ENCODE results near the gene TNK2. TPM values are rescaled to one million over a fixed set of nuclear protein-coding genes. Genes with fewer than 3 reads are reported as not detected.
"Not testable (repeated sequence)": the region's sequence is repeated elsewhere in the genome, so short reads cannot be mapped to it uniquely, and the experiment has no call there.

TNK2 gene
- total RNA-seq, 1 donor from 2014 or later: 17.4 TPM

DNA sequence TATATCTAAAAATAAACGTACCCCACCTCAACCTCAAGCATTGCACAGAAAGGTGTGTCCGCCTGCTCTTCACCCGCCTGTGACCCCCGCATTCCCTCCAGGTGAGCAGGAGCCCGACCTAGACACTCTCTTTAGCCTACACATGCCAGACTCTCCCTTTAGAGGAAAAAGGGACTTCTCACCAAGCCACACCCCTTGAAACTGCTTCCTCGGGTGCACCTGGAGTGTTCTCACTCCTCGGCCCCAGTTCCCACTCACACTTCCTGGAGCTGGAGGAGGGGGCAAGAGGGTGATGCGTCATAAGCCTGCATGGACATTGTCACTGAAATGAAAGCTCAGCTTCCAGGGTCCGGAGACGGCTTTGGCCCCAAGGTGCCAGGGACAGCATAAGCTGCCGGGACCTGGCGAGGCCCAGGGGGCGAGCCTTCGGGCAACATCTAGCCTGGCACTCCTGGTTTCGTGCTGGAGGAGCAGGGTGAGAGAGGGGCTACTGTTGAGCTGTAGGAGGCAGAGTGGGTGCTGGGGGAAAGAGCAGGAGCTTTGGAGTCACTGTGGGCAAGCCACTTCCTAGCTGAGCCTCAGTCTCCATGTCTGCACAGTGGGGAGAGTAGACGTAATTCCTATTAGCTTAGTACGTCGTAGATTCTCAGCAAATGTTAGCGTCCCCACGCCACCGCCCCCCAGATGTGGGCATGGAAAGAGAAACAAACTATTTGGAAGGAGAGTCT is 86.8 kb downstream of the TNK2 start:
- DNase-seq: no peak

DNA sequence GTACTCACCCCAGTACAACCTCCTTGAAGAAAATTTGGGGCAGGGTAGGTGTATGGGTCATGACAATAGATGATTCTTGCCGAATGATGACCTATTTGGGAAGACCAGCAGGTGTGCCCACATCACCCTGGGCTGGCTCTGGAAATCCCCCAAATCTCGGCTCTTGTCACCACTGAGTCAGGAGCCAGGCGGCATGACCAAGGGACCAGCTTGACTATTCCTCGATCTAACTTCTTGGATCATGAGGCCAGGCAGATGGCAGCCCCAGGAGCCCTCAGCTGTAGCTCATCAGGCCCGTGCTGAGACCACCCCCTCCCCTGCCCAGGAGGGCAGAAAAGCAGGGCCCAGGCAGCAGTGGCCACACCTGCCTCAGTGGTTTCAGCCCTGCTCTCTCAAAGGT is 87.5 kb downstream of the TNK2 start:
- DNase-seq: no peak

DNA sequence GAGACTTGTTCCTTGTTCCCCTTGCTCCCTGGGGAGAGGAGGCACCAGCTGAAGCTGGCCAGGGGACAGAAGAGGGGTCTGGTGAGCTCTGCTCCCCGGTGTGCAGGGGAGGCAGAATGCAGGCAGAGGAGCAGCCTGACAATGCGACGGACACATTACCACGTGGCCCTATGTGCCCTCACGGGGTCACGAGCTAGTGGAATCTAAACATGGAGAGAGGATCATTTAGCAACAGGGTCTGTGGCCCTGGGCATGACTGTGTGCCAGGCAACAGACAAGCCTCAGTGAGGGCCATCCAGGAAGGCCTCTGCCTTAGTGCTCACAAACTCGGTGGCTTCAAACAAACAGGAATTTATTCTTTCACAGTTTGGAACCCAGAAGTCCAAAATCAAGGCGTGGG is 88.2 kb downstream of the TNK2 start:
- DNase-seq: no peak

DNA sequence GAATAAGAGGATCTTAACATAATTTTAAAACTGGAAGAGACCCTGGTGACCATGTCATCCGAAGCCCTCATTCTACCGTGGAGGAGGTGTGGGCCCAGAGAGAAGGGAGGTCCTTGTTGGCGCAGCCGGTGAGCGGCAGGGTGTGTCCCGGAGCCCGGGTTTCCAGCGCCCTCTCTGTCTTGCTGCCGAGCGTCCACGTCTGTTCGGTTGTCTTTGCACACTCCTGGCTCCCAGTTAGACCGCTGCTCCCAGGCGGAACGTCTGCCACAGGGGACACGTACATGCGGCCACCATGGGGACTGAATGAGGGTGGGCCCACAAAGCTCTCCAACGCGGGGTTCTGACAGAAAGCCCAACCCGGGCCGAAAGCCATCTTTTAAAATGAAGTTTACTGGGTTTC is 90.0 kb downstream of the TNK2 start:
- DNase-seq: no peak

DNA sequence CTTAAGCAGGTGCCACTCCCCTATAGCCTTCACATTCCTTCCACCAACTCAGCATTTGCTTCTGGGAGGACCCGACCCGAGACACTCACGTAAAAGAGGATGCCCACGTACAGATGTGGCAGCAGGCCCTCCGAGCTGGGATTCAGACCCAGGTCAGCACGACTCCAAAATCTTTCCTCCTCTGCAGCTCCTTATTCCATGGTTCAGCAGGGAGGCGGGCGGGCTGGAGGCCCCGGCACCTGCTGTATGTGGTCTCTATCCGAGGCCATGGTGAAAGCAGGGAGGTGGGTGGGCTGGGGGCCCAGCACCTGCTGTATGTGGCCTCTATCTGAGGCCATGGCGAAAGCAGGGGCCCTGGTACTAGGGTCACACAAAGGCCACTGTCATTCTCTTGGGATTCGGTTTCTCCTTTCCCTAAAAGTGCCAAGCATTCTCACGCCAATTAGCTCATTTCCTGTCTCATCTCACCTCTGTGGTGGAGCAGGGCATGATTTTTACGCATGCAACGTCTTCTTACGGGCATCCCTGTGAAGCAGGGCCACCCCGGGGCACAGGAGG is 90.7 kb downstream of the TNK2 start:
- DNase-seq: no peak

DNA sequence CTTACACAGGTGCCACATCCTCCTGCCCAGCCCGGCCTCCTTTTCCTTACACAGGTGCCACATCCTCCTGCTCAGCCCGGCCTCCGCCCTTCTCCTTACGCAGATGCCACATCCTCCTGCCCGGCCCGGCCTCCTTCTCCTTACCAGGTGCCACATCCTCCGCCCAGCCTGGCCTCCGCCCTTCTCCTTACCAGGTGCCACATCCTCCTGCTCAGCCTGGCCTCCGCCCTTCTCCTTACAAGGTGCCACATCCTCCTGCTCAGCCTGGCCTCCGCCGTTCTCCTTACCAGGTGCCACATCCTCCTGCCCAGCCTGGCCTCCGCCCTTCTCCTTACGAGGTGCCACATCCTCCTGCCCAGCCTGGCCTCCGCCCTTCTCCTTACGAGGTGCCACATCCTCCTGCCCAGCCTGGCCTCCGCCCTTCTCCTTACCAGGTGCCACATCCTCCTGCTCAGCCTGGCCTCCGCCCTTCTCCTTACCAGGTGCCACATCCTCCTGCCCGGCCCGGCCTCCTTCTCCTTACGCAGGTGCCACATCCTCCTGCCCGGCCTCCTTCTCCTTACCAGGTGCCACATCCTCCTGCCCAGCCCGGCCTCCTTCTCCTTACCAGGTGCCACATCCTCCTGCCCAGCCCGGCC is 92.0 kb downstream of the TNK2 start:
- not testable (repeated sequence) for DNase-seq

DNA sequence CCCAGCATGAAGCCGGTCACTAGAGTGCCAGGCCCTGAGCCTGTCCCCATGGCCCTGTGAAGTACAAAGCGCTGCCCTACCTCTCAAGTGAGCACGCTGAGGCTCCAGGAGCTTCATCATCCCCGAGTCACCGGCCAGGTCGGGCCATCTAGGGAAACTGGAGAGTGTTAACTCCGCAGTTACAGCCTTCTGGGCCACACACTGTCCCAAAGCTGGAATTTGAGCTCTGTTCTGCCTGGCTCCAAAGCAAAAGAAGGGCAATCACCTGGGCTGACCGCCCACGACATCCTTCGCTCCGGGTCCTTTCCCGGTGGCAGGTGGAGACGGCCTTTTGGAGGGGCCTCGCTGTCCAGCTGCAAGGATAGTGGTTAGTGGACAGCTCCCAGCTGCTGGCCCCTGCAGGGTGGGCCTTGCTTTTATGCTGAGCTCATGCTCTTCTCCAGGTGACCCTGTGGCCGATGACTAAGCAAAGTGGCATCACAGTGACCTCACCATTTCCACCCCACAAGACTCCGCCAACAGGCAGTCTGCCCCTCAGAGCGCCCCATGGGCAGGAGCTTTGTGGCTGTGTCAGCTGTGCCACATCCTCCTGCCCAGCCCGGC is 93.1 kb downstream of the TNK2 start:
- DNase-seq: no peak

DNA sequence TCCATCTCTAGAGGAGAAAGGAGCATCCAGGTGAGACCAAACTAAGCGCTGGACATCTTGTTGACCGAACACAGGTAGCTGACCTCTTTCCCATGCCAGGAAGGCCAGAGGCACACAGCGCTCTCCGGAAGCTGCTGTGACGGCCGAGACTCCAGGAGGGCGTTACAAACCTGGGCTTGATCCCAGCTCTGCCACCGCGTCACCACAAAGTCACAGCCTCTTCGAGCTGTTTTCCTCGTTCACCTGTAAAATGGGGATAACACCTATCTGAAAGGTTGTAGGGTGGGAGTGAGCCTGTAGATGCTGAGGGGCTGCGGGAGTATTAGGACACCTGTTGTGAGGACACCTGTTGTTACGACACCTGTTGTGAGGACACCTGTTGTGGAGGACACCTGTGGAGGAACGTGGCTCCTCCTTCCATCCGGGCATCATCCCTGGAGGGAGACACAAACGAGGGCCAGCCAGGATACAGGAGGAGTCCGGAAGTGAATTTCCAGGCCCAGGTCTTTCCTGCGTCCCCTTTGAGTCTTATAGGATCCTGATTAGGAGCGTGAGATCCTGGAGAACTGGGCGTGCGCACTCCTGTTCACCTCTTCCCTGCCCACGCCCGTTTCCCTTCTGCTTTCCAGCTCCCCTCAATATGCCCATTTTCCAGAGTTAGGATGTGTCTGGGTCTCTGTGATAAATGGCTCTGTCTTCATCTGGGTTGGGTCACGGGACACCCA is 94.3 kb downstream of the TNK2 start:
- no peak for DNase-seq

Small RNA genes within 50 kb of the gene (small RNA-seq; reads per million reads assigned to genes)
- gene MIR6829 (ENCODE audit: low replicate concordance): not detected
- gene RNU2-11P (ENCODE audit: low replicate concordance): not detected

Other genes with a start within 250 kb of the TNK2 start
- 2.5 TPM for gene MUC20, start 187.6 kb downstream of the TNK2 start, total RNA-seq
- gene MUC4, start 96.6 kb downstream of the TNK2 start, total RNA-seq: 0.30 TPM
- gene TFRC, start 173.5 kb upstream of the TNK2 start, total RNA-seq: 115 TPM

All from skin of body (tissue), 3 donors.